ENCODE data around the gene ITGB7.

ITGB7 gene, protein sequence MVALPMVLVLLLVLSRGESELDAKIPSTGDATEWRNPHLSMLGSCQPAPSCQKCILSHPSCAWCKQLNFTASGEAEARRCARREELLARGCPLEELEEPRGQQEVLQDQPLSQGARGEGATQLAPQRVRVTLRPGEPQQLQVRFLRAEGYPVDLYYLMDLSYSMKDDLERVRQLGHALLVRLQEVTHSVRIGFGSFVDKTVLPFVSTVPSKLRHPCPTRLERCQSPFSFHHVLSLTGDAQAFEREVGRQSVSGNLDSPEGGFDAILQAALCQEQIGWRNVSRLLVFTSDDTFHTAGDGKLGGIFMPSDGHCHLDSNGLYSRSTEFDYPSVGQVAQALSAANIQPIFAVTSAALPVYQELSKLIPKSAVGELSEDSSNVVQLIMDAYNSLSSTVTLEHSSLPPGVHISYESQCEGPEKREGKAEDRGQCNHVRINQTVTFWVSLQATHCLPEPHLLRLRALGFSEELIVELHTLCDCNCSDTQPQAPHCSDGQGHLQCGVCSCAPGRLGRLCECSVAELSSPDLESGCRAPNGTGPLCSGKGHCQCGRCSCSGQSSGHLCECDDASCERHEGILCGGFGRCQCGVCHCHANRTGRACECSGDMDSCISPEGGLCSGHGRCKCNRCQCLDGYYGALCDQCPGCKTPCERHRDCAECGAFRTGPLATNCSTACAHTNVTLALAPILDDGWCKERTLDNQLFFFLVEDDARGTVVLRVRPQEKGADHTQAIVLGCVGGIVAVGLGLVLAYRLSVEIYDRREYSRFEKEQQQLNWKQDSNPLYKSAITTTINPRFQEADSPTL

DNA sequence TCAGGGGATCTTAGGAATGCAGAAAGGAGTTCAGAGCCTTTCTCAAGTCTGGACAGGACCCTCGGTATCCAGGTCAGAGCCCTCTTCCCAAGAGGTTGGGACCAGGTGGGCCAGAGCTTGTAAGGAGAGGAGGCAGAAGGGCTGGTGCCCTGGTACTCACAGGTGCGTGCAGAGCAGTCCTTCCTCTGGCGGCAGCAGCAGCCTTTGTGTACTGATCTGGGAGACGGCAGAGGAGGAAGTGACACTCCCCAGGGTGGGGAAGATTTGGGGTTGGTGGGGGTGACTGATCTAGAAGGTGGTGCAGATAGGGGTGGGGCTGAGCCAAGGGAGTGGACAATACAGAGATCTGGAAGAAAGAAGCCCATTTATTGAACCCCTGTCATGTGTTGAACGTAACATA is at the start of gene ITGB7:
Gene ITGB7, minus strand, starts transcription at position 210 of the 400 bp plus-strand sequence. CDS start 6,808 bp downstream, outside the sequence.
- no peak within 1 kb of the TSS for H3K4me3 ChIP-seq (ENCODE audit: low read depth, low read length)
- no peak for DNase-seq (ENCODE audit: low read depth)
- TF ChIP-seq, protein P1, sequence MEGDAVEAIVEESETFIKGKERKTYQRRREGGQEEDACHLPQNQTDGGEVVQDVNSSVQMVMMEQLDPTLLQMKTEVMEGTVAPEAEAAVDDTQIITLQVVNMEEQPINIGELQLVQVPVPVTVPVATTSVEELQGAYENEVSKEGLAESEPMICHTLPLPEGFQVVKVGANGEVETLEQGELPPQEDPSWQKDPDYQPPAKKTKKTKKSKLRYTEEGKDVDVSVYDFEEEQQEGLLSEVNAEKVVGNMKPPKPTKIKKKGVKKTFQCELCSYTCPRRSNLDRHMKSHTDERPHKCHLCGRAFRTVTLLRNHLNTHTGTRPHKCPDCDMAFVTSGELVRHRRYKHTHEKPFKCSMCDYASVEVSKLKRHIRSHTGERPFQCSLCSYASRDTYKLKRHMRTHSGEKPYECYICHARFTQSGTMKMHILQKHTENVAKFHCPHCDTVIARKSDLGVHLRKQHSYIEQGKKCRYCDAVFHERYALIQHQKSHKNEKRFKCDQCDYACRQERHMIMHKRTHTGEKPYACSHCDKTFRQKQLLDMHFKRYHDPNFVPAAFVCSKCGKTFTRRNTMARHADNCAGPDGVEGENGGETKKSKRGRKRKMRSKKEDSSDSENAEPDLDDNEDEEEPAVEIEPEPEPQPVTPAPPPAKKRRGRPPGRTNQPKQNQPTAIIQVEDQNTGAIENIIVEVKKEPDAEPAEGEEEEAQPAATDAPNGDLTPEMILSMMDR (IDR thresholded peaks at IDR 0.05; ENCODE audit: low read depth, low read length, missing control alignments), result no peak
- in situ Hi-C loops (cut with HindIII; ENCODE audit: low sequenced_read_pairs), result no loop called here

DNA sequence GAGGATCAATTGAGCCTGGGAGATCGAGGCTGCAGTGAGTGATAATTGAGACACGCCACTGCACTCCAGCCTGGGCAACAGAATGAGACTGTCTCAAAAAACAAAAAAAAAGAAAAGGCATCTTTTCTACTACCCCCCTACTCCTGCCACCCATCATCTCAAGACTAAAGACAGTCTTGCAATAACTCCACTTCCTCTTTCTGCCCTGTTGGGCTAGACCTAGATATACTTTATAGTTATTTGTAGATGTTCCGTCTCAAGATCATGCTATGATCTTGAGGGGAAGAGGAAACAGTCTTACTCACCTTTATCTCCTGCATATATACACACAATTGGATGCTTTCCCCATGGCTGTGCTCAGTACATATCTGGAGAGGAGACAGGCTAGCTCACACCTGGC is 48.9 kb upstream of the ITGB7 start:
- in situ Hi-C loops (cut with HindIII; ENCODE audit: low sequenced_read_pairs), result no loop called here
- no peak overlapping the region for H3K4me3 ChIP-seq (ENCODE audit: low read depth, low read length)

DNA sequence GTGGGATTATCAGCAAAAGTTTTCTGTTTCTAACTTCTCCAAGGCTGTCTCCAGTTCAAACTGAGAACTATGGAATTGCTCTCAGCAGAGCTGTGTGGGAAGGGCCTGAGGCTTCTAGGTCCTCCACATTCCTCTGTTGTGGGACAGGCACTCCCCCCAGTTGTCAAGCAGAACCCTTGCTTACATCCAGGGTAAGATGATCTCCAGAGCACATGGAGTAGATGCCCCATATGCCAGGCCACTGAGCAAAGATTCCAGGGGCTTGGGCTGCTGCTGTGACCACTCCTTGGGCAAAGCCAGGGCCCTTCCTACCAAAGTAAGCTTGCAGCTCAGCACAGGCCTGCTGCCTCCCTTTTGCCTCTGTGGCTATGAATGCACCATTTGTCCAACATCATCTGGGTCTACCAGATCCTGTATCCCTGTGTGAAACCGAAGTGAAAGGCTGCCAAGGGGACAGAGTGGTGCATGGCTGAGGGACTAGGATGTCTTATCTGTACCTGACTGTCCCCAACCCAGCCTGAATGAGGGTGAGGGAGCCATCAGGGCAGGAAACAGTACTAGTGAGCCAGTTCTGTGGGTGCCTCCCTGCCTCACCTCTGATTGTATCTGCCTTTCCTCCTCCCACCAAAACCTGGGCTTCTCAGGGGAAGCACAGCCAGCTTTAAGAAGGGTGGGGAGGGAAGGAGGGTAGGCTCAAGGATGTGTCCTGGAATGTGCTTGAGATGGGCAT is 47.9 kb upstream of the ITGB7 start:
- DNase-seq (ENCODE audit: low read depth), result no peak
- in situ Hi-C loops (cut with HindIII; ENCODE audit: low sequenced_read_pairs), result no loop called here
- TF ChIP-seq, protein P1 (IDR thresholded peaks at IDR 0.05; ENCODE audit: low read depth, low read length, missing control alignments), result no peak
- H3K4me3 ChIP-seq (ENCODE audit: low read depth, low read length), result no peak overlapping the region

More for the DNA sequence above, 48.9 kb upstream of the ITGB7 start:
- TF ChIP-seq, protein P1 (IDR thresholded peaks at IDR 0.05; ENCODE audit: low read depth, low read length, missing control alignments), result no peak
- no peak for DNase-seq (ENCODE audit: low read depth)

DNA sequence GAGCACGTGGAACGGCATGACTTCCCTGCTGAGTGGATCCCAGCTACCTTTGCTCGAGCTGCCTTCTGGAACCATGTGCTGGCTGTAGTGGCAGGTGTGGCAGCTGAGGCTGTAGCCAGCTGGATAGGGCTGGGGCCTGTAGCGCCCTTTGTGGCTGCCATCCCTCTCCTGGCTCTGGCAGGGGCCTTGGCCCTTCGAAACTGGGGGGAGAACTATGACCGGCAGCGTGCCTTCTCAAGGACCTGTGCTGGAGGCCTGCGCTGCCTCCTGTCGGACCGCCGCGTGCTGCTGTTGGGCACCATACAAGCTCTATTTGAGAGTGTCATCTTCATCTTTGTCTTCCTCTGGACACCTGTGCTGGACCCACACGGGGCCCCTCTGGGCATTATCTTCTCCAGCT is 46.2 kb upstream of the ITGB7 start:
- in situ Hi-C loops (cut with HindIII; ENCODE audit: low sequenced_read_pairs), result no loop called here
- no peak for DNase-seq (ENCODE audit: low read depth)
- TF ChIP-seq, protein P1 (IDR thresholded peaks at IDR 0.05; ENCODE audit: low read depth, low read length, missing control alignments), result no peak
- H3K4me3 ChIP-seq (ENCODE audit: low read depth, low read length), result no peak overlapping the region

DNA sequence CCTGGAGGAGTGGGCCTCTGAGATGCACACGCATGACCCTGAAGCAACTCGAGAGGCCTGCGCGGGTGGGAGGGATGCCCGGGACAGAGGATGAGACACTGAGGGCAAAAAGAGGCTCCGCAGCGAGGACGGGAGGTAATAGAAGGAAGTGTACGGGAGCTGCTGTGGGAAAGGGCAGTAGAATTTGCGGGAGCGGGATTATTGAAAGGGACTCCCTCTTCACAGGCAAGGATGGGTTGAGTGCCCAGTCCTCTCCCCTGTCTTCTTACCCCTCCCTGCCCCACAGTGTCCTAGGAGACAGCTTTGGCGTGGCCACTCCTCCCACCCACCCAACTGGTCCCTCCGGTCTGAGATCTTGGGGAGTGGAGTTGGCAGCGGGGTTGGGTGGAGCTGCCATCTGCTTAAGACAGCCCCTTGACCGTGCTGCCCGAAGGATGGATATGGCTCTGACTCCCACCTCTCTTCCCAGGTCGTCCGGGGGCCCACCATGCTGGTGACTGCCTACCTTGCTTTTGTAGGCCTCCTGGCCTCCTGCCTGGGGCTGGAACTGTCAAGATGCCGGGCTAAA is 45.4 kb upstream of the ITGB7 start:
- peak overlapping the region; percentile 81 for H3K4me3 ChIP-seq (ENCODE audit: low read depth, low read length)
- TF ChIP-seq, protein P1 (IDR thresholded peaks at IDR 0.05; ENCODE audit: low read depth, low read length, missing control alignments), result no peak
- no peak for DNase-seq (ENCODE audit: low read depth)
- in situ Hi-C loops (cut with HindIII; ENCODE audit: low sequenced_read_pairs), result no loop called here

Measured in astrocyte of the cerebellum (primary cell).